Liver (tissue), 9 donors: ENCODE measurements around the gene HIP1R. TPM values are rescaled to one million over a fixed set of nuclear protein-coding genes. Genes with fewer than 3 reads are reported as not detected.

Experiments used
- DNase-seq: peaks from one replicate; pipeline ENCODE4 v3.0.0-alpha.2; 2017; ENCODE audit warnings: low spot score
- H3K27ac ChIP-seq, 2 donors: one replicate each; pipeline ENCODE4 v1.7.0; 2013; ENCODE audit warnings: inconsistent platforms in 2 of 2, low read length in 2 of 2, control low read depth in 1 of 2, low read depth in 1 of 2, mild to moderate bottlenecking in 1 of 2
- H3K27me3 ChIP-seq, 4 donors: one replicate each; pipeline versions ENCODE4 v1.6.1 to v1.7.0; 2013; ENCODE audit warnings: low read length in 3 of 4, inconsistent platforms in 1 of 4, mild to moderate bottlenecking in 1 of 4, moderate library complexity in 1 of 4; ENCODE audit not compliant: control insufficient read depth in 4 of 4, insufficient read depth in 4 of 4
- H3K36me3 ChIP-seq, 4 donors: one replicate each; pipeline versions ENCODE4 v1.6.1 to v1.7.0; 2013; ENCODE audit warnings: low read length in 3 of 4, mild to moderate bottlenecking in 3 of 4, low read depth in 1 of 4, moderate library complexity in 1 of 4; ENCODE audit not compliant: control insufficient read depth in 4 of 4, insufficient read depth in 3 of 4
- H3K4me1 ChIP-seq, 4 donors: one replicate each; pipeline versions ENCODE4 v1.6.1 to v1.7.0; 2013; ENCODE audit warnings: low read length in 3 of 4, mild to moderate bottlenecking in 3 of 4, moderate library complexity in 1 of 4; ENCODE audit not compliant: control insufficient read depth in 4 of 4, insufficient read depth in 4 of 4
- H3K4me3 ChIP-seq, 3 donors: one replicate each; pipeline versions ENCODE4 v1.6.1 to v1.7.0; 2013; ENCODE audit warnings: low read length in 3 of 3, control low read depth in 1 of 3, low read depth in 1 of 3, mild to moderate bottlenecking in 1 of 3
- H3K9ac ChIP-seq, 2 donors: one replicate each; pipeline ENCODE4 v1.7.0; 2013; ENCODE audit warnings: low read length in 2 of 2, mild to moderate bottlenecking in 2 of 2, moderate library complexity in 2 of 2, control low read depth in 1 of 2, low read depth in 1 of 2
- H3K9me3 ChIP-seq, 4 donors: one replicate each; pipeline versions ENCODE4 v1.6.1 to v1.7.0; 2013; ENCODE audit warnings: low read length in 3 of 4; ENCODE audit not compliant: control insufficient read depth in 4 of 4
- ATF3 ChIP-seq: IDR thresholded peaks from 2 replicates; pipeline ENCODE4 v1.6.1; 2016; ENCODE audit warnings: antibody characterized with exemption
- EGR1 ChIP-seq, 2 donors: IDR thresholded peaks; 2 replicates each; pipeline ENCODE4 v1.6.1; 2016 to 2018; ENCODE audit warnings: antibody characterized with exemption in 2 of 2, low read depth in 2 of 2
- FOXA2 ChIP-seq: IDR thresholded peaks from 2 replicates; pipeline ENCODE4 v1.6.1; 2016; ENCODE audit warnings: antibody characterized with exemption
- GABPA ChIP-seq, 2 donors: IDR thresholded peaks in 1 of 2; conservative IDR thresholded peaks in 1 of 2; 2 replicates each; pipeline ENCODE4 v1.6.1; 2016; ENCODE audit warnings: antibody characterized with exemption in 2 of 2, mild to moderate bottlenecking in 1 of 2, moderate library complexity in 1 of 2
- HNF4A ChIP-seq, 2 donors: conservative IDR thresholded peaks; 2 replicates each; pipeline ENCODE4 v1.6.1; 2016; ENCODE audit warnings: antibody characterized with exemption in 2 of 2, mild to moderate bottlenecking in 2 of 2
- HNF4G ChIP-seq: IDR thresholded peaks from 2 replicates; pipeline ENCODE4 v1.6.1; 2016; ENCODE audit warnings: antibody characterized with exemption
- JUND ChIP-seq, 2 donors: IDR thresholded peaks; 2 replicates each; pipeline ENCODE4 v1.6.1; 2016; ENCODE audit warnings: antibody characterized with exemption in 2 of 2
- MAX ChIP-seq: IDR thresholded peaks from 2 replicates; pipeline ENCODE4 v1.6.1; 2016; ENCODE audit warnings: antibody characterized with exemption
- NR2F2 ChIP-seq: IDR thresholded peaks from 2 replicates; pipeline ENCODE4 v1.6.1; 2016; ENCODE audit warnings: antibody characterized with exemption
- RAD21 ChIP-seq, 2 donors: IDR thresholded peaks; 2 replicates each; pipeline ENCODE4 v1.6.1; 2016; ENCODE audit warnings: antibody characterized with exemption in 2 of 2, mild to moderate bottlenecking in 2 of 2
- REST ChIP-seq: IDR thresholded peaks from 2 replicates; pipeline ENCODE4 v1.6.1; 2016; ENCODE audit warnings: antibody characterized with exemption, mild to moderate bottlenecking
- RXRA ChIP-seq, 2 donors: IDR thresholded peaks; 2 replicates each; pipeline ENCODE4 v1.6.1; 2017 to 2018; ENCODE audit warnings: antibody characterized with exemption in 2 of 2, mild to moderate bottlenecking in 1 of 2
- SP1 ChIP-seq: IDR thresholded peaks from 2 replicates; pipeline ENCODE4 v1.6.1; 2018; ENCODE audit warnings: antibody characterized with exemption, mild to moderate bottlenecking
- TAF1 ChIP-seq: conservative IDR thresholded peaks from 2 replicates; pipeline ENCODE4 v1.6.1; 2016; ENCODE audit warnings: antibody characterized with exemption, mild to moderate bottlenecking
- WGBS: extraction: QIAGEN DNeasy Blood & Tissue Kit; methylation state at CpG from one replicate; pipeline ENCODE4 v1.1.7; 2013; 5-methylcytosine and 5-hydroxymethylcytosine counted together
- polyA plus RNA-seq, 2 donors: library from polyadenylated mRNA; stranded (reverse) in 1 of 2; unstranded in 1 of 2; fragments of 200-250 nt in 1 of 2; fragments of >200 nt in 1 of 2; fragmentation: Nextera tagmentation in 1 of 2; extraction: Ambion mirVana in 1 of 2; gene quantifications; one replicate each; pipeline versions ENCODE4 v1.2.1 to v1.2.3, GENCODE V29; 2013 to 2015
- total RNA-seq, 2 donors: library from RNA; depleted of rRNA; stranded (reverse); fragments of >200 nt; gene quantifications; one replicate each; pipeline ENCODE4 v1.2.3, GENCODE V29; 2014
- TF ChIP-seq, protein P1 (sequence below): fragments of 150-350 bp; IDR thresholded peaks from 2 replicates; pipeline ENCODE4 v1.5.1; 2017; ENCODE audit warnings: improper control_type of control experiment, low read depth, low read length; ENCODE audit not compliant: missing input control
- donor health status: healthy.
- donor health status: healthy.
- donor health status: healthy.
- donor health status: healthy.
- donor health status: healthy.

The HIP1R gene
- total and polyA plus RNA-seq, 4 donors = 12.4 to 52.5 (median 17.0) TPM

DNA sequence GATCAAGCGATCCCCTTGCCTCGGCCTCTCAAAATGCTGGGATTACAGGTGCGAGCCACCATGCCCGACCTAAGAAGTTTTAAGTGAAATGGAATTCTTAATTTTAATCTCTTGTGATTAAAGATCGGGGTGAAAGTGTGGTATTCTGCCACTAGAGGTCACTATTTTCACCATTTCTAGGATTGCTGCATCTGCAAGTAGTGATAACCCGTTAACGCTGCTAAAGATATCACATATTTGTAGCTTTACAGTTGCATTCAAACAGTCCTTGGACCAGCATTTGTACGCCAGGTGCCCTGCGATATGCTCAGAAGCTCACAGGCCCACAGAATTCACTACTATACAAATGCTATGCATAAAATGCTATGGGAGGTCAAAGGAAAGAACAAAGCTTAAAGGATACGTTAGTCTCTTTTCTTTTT is 41.6 kb upstream of the HIP1R start:
- TF ChIP-seq RAD21 (IDR thresholded peaks at IDR 0.05) = peak; percentile 88 to 90
- TF ChIP-seq, protein P1, sequence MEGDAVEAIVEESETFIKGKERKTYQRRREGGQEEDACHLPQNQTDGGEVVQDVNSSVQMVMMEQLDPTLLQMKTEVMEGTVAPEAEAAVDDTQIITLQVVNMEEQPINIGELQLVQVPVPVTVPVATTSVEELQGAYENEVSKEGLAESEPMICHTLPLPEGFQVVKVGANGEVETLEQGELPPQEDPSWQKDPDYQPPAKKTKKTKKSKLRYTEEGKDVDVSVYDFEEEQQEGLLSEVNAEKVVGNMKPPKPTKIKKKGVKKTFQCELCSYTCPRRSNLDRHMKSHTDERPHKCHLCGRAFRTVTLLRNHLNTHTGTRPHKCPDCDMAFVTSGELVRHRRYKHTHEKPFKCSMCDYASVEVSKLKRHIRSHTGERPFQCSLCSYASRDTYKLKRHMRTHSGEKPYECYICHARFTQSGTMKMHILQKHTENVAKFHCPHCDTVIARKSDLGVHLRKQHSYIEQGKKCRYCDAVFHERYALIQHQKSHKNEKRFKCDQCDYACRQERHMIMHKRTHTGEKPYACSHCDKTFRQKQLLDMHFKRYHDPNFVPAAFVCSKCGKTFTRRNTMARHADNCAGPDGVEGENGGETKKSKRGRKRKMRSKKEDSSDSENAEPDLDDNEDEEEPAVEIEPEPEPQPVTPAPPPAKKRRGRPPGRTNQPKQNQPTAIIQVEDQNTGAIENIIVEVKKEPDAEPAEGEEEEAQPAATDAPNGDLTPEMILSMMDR = peak; percentile 80
- TF ChIP-seq RXRA (IDR thresholded peaks at IDR 0.05) = no peak
- TF ChIP-seq HNF4A (conservative IDR thresholded peaks at IDR 0.05) = no peak
- 10% methylated on average over 10 of the region's 10 CpGs for WGBS
- H3K9ac ChIP-seq = no peak overlapping the region
- H3K27ac ChIP-seq = no peak overlapping the region
- H3K9me3 ChIP-seq = no peaks in the 10 kb centered on the region
- peaks cover 0 to 3% (median 1%) of the 10 kb centered on the region in 4 donors for H3K4me1 ChIP-seq
- no peaks in the 10 kb centered on the region for H3K36me3 ChIP-seq
- no peaks in the 10 kb centered on the region for H3K27me3 ChIP-seq
- H3K4me3 ChIP-seq = no peak overlapping the region
- no peak for DNase-seq

GRCh38 chr12:122795807-122796206 is 39.5 kb upstream of the HIP1R start:
- Histone ChIP-seq H3K27ac (no peak overlapping the region), H3K4me1 (peaks cover 0 to 3% (median 1%) of the 10 kb centered on the region in 4 donors), H3K27me3 (no peaks in the 10 kb centered on the region), H3K4me3 (no peak overlapping the region), H3K9ac (no peak overlapping the region), H3K36me3 (no peaks in the 10 kb centered on the region), H3K9me3 (no peaks in the 10 kb centered on the region)
- no peak for DNase-seq
- TF ChIP-seq REST = no peak
- TF ChIP-seq EGR1 (IDR thresholded peaks at IDR 0.05; ENCODE audit: low read depth in 2 of 2) = no peak
- TF ChIP-seq FOXA2 = no peak
- TF ChIP-seq ATF3 = no peak
- no peak for TF ChIP-seq MAX
- no peak for TF ChIP-seq JUND (IDR thresholded peaks at IDR 0.05)
- TF ChIP-seq RXRA (IDR thresholded peaks at IDR 0.05) = no peak
- TF ChIP-seq, protein P1 = no peak
- no peak for TF ChIP-seq HNF4G
- no peak for TF ChIP-seq GABPA (IDR thresholded peaks at IDR 0.05 in 1 of 2, conservative IDR thresholded peaks at IDR 0.05 in 1 of 2)
- no peak for TF ChIP-seq TAF1
- no peak for TF ChIP-seq SP1
- no peak for TF ChIP-seq RAD21 (IDR thresholded peaks at IDR 0.05)
- TF ChIP-seq HNF4A (conservative IDR thresholded peaks at IDR 0.05) = no peak
- no peak for TF ChIP-seq NR2F2
- WGBS = 85% methylated on average over 4 of the region's 4 CpGs
